HG03097 (cell line): ENCODE measurements around the gene HSPA8.
"Not testable (repeated sequence)": the region's sequence is repeated elsewhere in the genome, so short reads cannot be mapped to it uniquely, and the experiment has no call there.

Source experiments
- ATAC-seq: cut with Tn5 transposase; IDR thresholded peaks from one replicate; pipeline ENCODE4 v1.9.1; 2021; ENCODE audit not compliant: unreplicated experiment, low FRiP score

HSPA8 gene

GRCh38 chr11:123061403-123062157 lies at the start of gene HSPA8:
Gene HSPA8 (minus strand): TSS chr11:123062136. CDS start chr11:123061324, 812 bp downstream.
- peak; percentile 7 for ATAC-seq

GRCh38 chr11:123111465-123111864 lies 49.5 kb upstream of the HSPA8 start:
- ATAC-seq, result no peak

GRCh38 chr11:123110397-123110796 lies 48.5 kb upstream of the HSPA8 start:
- no peak for ATAC-seq

- ATAC-seq, result no peak
These were observed 46.1 kb upstream of the HSPA8 start for GRCh38 chr11:123107945-123108495.

GRCh38 chr11:123104697-123105096 lies 42.8 kb upstream of the HSPA8 start:
- ATAC-seq, result no peak

GRCh38 chr11:123103326-123103980 lies 41.5 kb upstream of the HSPA8 start:
- ATAC-seq, result no peak

GRCh38 chr11:123100379-123101085 lies 38.6 kb upstream of the HSPA8 start:
- ATAC-seq, result no peak

- ATAC-seq, result no peak
These were observed 37.1 kb upstream of the HSPA8 start for GRCh38 chr11:123098990-123099389.

GRCh38 chr11:123093739-123094138 lies 31.8 kb upstream of the HSPA8 start:
- no peak for ATAC-seq

GRCh38 chr11:123091506-123091905 lies 29.6 kb upstream of the HSPA8 start:
- ATAC-seq, result no peak

- not testable (repeated sequence) for ATAC-seq
These were observed 28.2 kb upstream of the HSPA8 start for GRCh38 chr11:123090168-123090567.

- ATAC-seq, result not testable (repeated sequence)
These were observed 27.0 kb upstream of the HSPA8 start for GRCh38 chr11:123088896-123089295.

- ATAC-seq, result not testable (repeated sequence)
These were observed 25.7 kb upstream of the HSPA8 start for GRCh38 chr11:123087657-123088056.

- no peak for ATAC-seq
These were observed 24.4 kb upstream of the HSPA8 start for GRCh38 chr11:123086305-123086704.

- no peak for ATAC-seq
These were observed 23.6 kb upstream of the HSPA8 start for GRCh38 chr11:123085497-123085896.

GRCh38 chr11:123084454-123084853 lies 22.5 kb upstream of the HSPA8 start:
- ATAC-seq, result no peak

- no peak for ATAC-seq
These were observed 21.7 kb upstream of the HSPA8 start for GRCh38 chr11:123083623-123084029.

- no peak for ATAC-seq
These were observed 21.0 kb upstream of the HSPA8 start for GRCh38 chr11:123082977-123083376.

GRCh38 chr11:123080015-123080414 lies 18.1 kb upstream of the HSPA8 start:
- ATAC-seq, result no peak

- ATAC-seq, result no peak
These were observed 14.5 kb upstream of the HSPA8 start for GRCh38 chr11:123076484-123076883.
